ENCODE measurements around the gene VLDLR.

GRCh38 chr9:2635922-2636321 lies 14.3 kb downstream of the VLDLR start:
- TF ChIP-seq CTCF (IDR thresholded peaks at IDR 0.05; ENCODE audit: insufficient read depth, low read length, poor library complexity, severe bottlenecking), result no peak
- TF ChIP-seq EZH2phosphoT487 (conservative IDR thresholded peaks at IDR 0.05; ENCODE audit: low read length), result no peak

Measured in SU-DHL-6 (cell line).